Thyroid gland (tissue), 4 donors: ENCODE data around the gene PCBP4. TPM values are rescaled to one million over a fixed set of nuclear protein-coding genes. Genes with fewer than 3 reads are reported as not detected.

Experiments
- DNase-seq, 2 donors: peaks; one replicate each; pipeline ENCODE4 v3.0.0-alpha.2; 2019
- H3K27ac ChIP-seq, 3 donors: fragments of 200-600 bp; sonication (generic); 1 replicate in 2 of 3; 2 replicates in 1 of 3; pipeline ENCODE4 v1.5.1; 2016 to 2019; ENCODE audit warnings: mild to moderate bottlenecking in 1 of 3, moderate library complexity in 1 of 3
- H3K27me3 ChIP-seq: fragments of 200-600 bp; sonication (generic); one replicate; pipeline ENCODE4 v1.5.1; 2019
- H3K36me3 ChIP-seq, 2 donors: fragments of 200-600 bp; sonication (generic); one replicate each; pipeline ENCODE4 v1.5.1; 2016 to 2019
- H3K4me1 ChIP-seq, 2 donors: fragments of 200-600 bp; sonication (generic); one replicate each; pipeline ENCODE4 v1.5.1; 2017 to 2019
- H3K4me3 ChIP-seq, 3 donors: fragments of 200-600 bp; sonication (generic); replicated peaks in 1 of 3; 1 replicate in 2 of 3; 2 replicates in 1 of 3; pipeline ENCODE4 v1.5.1; 2016; ENCODE audit warnings: mild to moderate bottlenecking in 1 of 3
- H3K9me3 ChIP-seq: fragments of 200-600 bp; sonication (generic); one replicate; pipeline ENCODE4 v1.5.1; 2017
- POLR2A ChIP-seq, 2 donors: fragments of 450-650 bp; IDR thresholded peaks; one replicate each; pipeline ENCODE4 v1.6.1; 2017; ENCODE audit warnings: antibody characterized with exemption in 2 of 2, mild to moderate bottlenecking in 2 of 2, moderate library complexity in 1 of 2
- WGBS, 2 donors: methylation state at CpG; one replicate each; pipeline ENCODE4 v1.1.5; 2017; 5-methylcytosine and 5-hydroxymethylcytosine counted together
- intact Hi-C: fragments of 100-400 bp; cut with DNase I; formaldehyde crosslinking; loops from one replicate; pipeline ENCODE4 v1.15.1; 2023
- total RNA-seq, 4 donors: library from RNA; depleted of rRNA; stranded (reverse); fragments of >200 nt; gene quantifications; one replicate each; pipeline ENCODE4 v1.2.3, GENCODE V29; 2016
- TF ChIP-seq, protein P1 (sequence below), 6 experiments: fragments of 200-600 bp in 3 of 6; fragments of 450-650 bp in 3 of 6; sonication (generic) in 3 of 6; IDR thresholded peaks; one replicate each; pipeline ENCODE4 v1.5.1; 2016 to 2019; ENCODE audit warnings: antibody characterized with exemption in 6 of 6, mild to moderate bottlenecking in 2 of 6, inconsistent platforms in 1 of 6, moderate library complexity in 1 of 6

The PCBP4 gene
- total RNA-seq, 4 donors from 2014 or later: 22.2 to 66.2 (median 41.1) TPM

GRCh38 chr3:51960386-51960785, 6.9 kb downstream of the PCBP4 start:
- Histone ChIP-seq H3K4me1 (peaks cover 5 to 16% of the 10 kb centered on the region in 2 donors), H3K4me3 (no peak overlapping the region), H3K36me3 (no peaks in the 10 kb centered on the region), H3K9me3 (no peaks in the 10 kb centered on the region), H3K27ac (no peak overlapping the region), H3K27me3 (no peaks in the 10 kb centered on the region)
- intact Hi-C loops: no loop called here
- no peak for DNase-seq
- TF ChIP-seq, protein P1, sequence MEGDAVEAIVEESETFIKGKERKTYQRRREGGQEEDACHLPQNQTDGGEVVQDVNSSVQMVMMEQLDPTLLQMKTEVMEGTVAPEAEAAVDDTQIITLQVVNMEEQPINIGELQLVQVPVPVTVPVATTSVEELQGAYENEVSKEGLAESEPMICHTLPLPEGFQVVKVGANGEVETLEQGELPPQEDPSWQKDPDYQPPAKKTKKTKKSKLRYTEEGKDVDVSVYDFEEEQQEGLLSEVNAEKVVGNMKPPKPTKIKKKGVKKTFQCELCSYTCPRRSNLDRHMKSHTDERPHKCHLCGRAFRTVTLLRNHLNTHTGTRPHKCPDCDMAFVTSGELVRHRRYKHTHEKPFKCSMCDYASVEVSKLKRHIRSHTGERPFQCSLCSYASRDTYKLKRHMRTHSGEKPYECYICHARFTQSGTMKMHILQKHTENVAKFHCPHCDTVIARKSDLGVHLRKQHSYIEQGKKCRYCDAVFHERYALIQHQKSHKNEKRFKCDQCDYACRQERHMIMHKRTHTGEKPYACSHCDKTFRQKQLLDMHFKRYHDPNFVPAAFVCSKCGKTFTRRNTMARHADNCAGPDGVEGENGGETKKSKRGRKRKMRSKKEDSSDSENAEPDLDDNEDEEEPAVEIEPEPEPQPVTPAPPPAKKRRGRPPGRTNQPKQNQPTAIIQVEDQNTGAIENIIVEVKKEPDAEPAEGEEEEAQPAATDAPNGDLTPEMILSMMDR (IDR thresholded peaks at IDR 0.05): no peak
- WGBS, 2 donors: 95 to 96% methylated on average over 10 of the region's 10 CpGs

- Histone ChIP-seq H3K27me3 (no peaks in the 10 kb centered on the region), H3K4me3 (no peak overlapping the region), H3K27ac (no peak overlapping the region), H3K9me3 (no peaks in the 10 kb centered on the region), H3K36me3 (no peaks in the 10 kb centered on the region), H3K4me1 (peaks cover 5 to 19% of the 10 kb centered on the region in 2 donors)
- intact Hi-C loops: no loop called here
- no peak for DNase-seq
- 93 to 97% methylated on average over 5 to 7 of the region's 7 CpGs for WGBS, 2 donors
- TF ChIP-seq, protein P1 (IDR thresholded peaks at IDR 0.05): no peak
- no peak for TF ChIP-seq POLR2A (IDR thresholded peaks at IDR 0.05)
Measured at GRCh38 chr3:51959651-51960050, 7.6 kb downstream of the PCBP4 start.

DNA sequence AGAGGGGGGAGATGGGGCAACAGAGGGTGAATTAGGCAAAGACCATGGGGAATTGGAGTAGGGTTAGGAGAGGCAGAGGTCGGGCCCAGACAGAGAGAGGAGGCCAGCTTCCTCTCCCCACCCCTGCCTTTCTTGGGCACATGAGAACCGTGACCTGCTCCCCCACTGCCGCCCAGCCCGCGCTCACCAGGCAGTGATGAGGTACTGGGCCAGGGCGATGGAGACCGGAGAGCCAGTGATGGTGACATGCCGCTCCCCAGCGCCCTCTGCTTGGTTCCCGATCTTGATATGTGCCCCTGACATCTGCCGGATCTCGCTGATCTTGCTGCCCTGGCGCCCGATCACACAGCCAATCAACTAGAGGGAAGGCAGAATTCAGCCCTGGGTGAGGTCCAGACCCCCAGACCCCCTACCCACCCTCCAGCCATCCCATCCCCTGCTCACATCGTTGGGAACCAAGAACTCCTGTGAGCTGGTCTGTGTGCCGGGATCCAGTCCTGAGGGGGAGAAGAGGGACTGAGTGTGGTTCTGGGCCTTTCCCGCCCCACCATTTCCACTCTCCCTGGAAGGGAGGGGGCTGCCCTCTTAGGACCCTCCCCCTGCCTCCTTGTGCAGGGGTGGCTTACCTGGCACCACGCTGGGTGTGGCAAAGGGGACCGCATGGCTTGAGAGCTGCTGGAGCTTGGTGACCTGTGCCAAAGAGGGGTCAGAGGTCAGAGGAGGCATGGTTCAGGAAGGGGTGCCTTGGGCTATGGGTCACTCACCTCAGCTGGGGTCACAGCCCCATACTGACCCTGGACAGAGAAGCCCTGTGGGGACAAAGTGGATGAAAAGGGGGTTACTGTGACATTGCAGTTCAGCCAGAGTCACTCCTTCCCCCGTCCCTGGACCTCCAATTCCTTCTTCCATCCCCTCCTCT, 8.4 kb downstream of the PCBP4 start:
- peaks cover 5 to 19% of the 10 kb centered on the region in 2 donors for H3K4me1 ChIP-seq
- 89 to 98% methylated on average over 17 to 19 of the region's 20 CpGs for WGBS, 2 donors
- H3K27me3 ChIP-seq: no peaks in the 10 kb centered on the region
- intact Hi-C loops: no loop called here
- no peak overlapping the region for H3K27ac ChIP-seq
- H3K9me3 ChIP-seq: no peaks in the 10 kb centered on the region
- no peak for DNase-seq
- no peaks in the 10 kb centered on the region for H3K36me3 ChIP-seq
- H3K4me3 ChIP-seq: no peak overlapping the region
- TF ChIP-seq, protein P1 (IDR thresholded peaks at IDR 0.05): no peak
- no peak for TF ChIP-seq POLR2A (IDR thresholded peaks at IDR 0.05)

GRCh38 chr3:51957520-51958205, 9.6 kb downstream of the PCBP4 start:
- Histone ChIP-seq H3K36me3 (no peaks in the 10 kb centered on the region), H3K4me3 (no peak overlapping the region), H3K9me3 (no peaks in the 10 kb centered on the region), H3K27me3 (no peaks in the 10 kb centered on the region), H3K27ac (no peak overlapping the region), H3K4me1 (peaks cover 5 to 19% of the 10 kb centered on the region in 2 donors)
- intact Hi-C loops: no loop called here
- no peak for TF ChIP-seq POLR2A (IDR thresholded peaks at IDR 0.05)
- TF ChIP-seq, protein P1 (IDR thresholded peaks at IDR 0.05): no peak
- DNase-seq: no peak
- WGBS, 2 donors: 95 to 97% methylated on average over 11 to 14 of the region's 15 CpGs
